NB4 (cell line): ENCODE results near the gene ZNF710.

Source experiments
- CTCF ChIP-seq: IDR thresholded peaks from one replicate; pipeline ENCODE4 v1.5.1; 2012; ENCODE audit warnings: low read depth, low read length
- MAX ChIP-seq: IDR thresholded peaks from 2 replicates; pipeline ENCODE4 v1.6.1; 2011; ENCODE audit warnings: low read depth, low read length
- POLR2A ChIP-seq: IDR thresholded peaks from 2 replicates; pipeline ENCODE4 v1.6.1; 2011; ENCODE audit warnings: mild to moderate bottlenecking; ENCODE audit not compliant: insufficient read length; ENCODE audit errors: extremely low read depth

GRCh38 chr15:89967881-89968280 is 33.2 kb upstream of the ZNF710 start:
- TF ChIP-seq POLR2A = no peak
- TF ChIP-seq CTCF = no peak
- no peak for TF ChIP-seq MAX
